WERI-Rb-1 (cell line): ENCODE measurements around the gene SCO2.
A peak's percentile ranks its signal among the peaks of the same experiment; 100 is the strongest.
"Not testable (repeated sequence)": the region's sequence is repeated elsewhere in the genome, so short reads cannot be mapped to it uniquely, and the experiment has no call there.

Experiments
- DNase-seq: peaks from one replicate; pipeline ENCODE4 v3.0.0-alpha.2; 2020
- H3K27ac ChIP-seq: fragments of 250-450 bp; sonication (Bioruptor Pico); 2 replicates; pipeline ENCODE4 v1.5.1; 2020; ENCODE audit warnings: mild to moderate bottlenecking, moderate library complexity
- H3K27me3 ChIP-seq: fragments of 250-450 bp; sonication (Bioruptor Pico); 2 replicates; pipeline ENCODE4 v1.5.1; 2021; ENCODE audit warnings: mild to moderate bottlenecking, low read depth, moderate library complexity; ENCODE audit not compliant: insufficient read depth, severe bottlenecking
- H3K36me3 ChIP-seq: fragments of 250-450 bp; sonication (Bioruptor Pico); 2 replicates; pipeline ENCODE4 v1.5.1; 2020; ENCODE audit warnings: mild to moderate bottlenecking, moderate library complexity
- H3K4me3 ChIP-seq: 2 replicates; pipeline ENCODE4 v1.5.1; 2011; ENCODE audit warnings: low read depth, mild to moderate bottlenecking, control low read depth, low read length
- H3K9me3 ChIP-seq: fragments of 250-450 bp; sonication (Bioruptor Pico); 2 replicates; pipeline ENCODE4 v1.5.1; 2021; ENCODE audit warnings: mild to moderate bottlenecking, moderate library complexity; ENCODE audit not compliant: severe bottlenecking
- CTCF ChIP-seq: IDR thresholded peaks from 2 replicates; pipeline ENCODE4 v1.5.1; 2011; ENCODE audit warnings: low read depth, mild to moderate bottlenecking, control low read depth, inconsistent platforms, low read length

SCO2 gene

GRCh38 chr22:50535113-50535512 is 9.7 kb upstream of the SCO2 start:
- H3K4me3 ChIP-seq: no peak overlapping the region

GRCh38 chr22:50533856-50534711 is 8.7 kb upstream of the SCO2 start:
- not testable (repeated sequence) for DNase-seq, H3K36me3 ChIP-seq, H3K4me3 ChIP-seq, H3K27me3 ChIP-seq, H3K27ac ChIP-seq
- H3K9me3 ChIP-seq: peaks cover 11% of the 10 kb centered on the region

More at GRCh38 chr22:50535113-50535512, 9.7 kb upstream of the SCO2 start:
- H3K9me3 ChIP-seq: peaks cover 11% of the 10 kb centered on the region
- H3K27ac ChIP-seq: no peak overlapping the region
- no peak for TF ChIP-seq CTCF
- no peaks in the 10 kb centered on the region for H3K27me3 ChIP-seq
- H3K36me3 ChIP-seq: no peaks in the 10 kb centered on the region
- no peak for DNase-seq

- no peak for DNase-seq
Observed at GRCh38 chr22:50532824-50533796, 7.7 kb upstream of the SCO2 start.

GRCh38 chr22:50531962-50532674 is 6.7 kb upstream of the SCO2 start:
- Histone ChIP-seq H3K4me3 (peak overlapping the region; percentile 71), H3K27ac (peak overlapping the region; percentile 29; the same call in 1 of the 2 replicates), H3K27me3 (no peaks in the 10 kb centered on the region), H3K36me3 (no peaks in the 10 kb centered on the region), H3K9me3 (peaks cover 11% of the 10 kb centered on the region)
- TF ChIP-seq CTCF: no peak
- peak; percentile 65 for DNase-seq

More at GRCh38 chr22:50532824-50533796, 7.7 kb upstream of the SCO2 start:
- H3K4me3 ChIP-seq: peak overlapping the region; percentile 71
- H3K27me3 ChIP-seq: no peaks in the 10 kb centered on the region
- H3K9me3 ChIP-seq: peaks cover 11% of the 10 kb centered on the region
- no peak for TF ChIP-seq CTCF
- H3K36me3 ChIP-seq: no peaks in the 10 kb centered on the region
- H3K27ac ChIP-seq: no peak overlapping the region

GRCh38 chr22:50531546-50531961 is 6.2 kb upstream of the SCO2 start:
- Histone ChIP-seq H3K36me3 (no peaks in the 10 kb centered on the region), H3K27me3 (no peaks in the 10 kb centered on the region), H3K4me3 (peak overlapping the region; percentile 71), H3K9me3 (peaks cover 11% of the 10 kb centered on the region), H3K27ac (no peak overlapping the region; the same call in 1 of the 2 replicates)
- TF ChIP-seq CTCF: no peak
- DNase-seq: peak; percentile 43
